MCF 10A (cell line): ENCODE results near the gene LRBA. TPM values are rescaled to one million over a fixed set of nuclear protein-coding genes. Genes with fewer than 3 reads are reported as not detected.

Source experiments
- BruUV-seq: library from RNA; stranded (reverse); fragments of 400-500 nt; replicated peaks from 2 replicates; lab custom pipeline; 2021; lab: Mats Ljungman, UMichigan
- CTCF ChIA-PET: fragments of 300-600 bp; sonication (Branson Sonifier 250); formaldehyde crosslinking; extraction: SDS; loops from one replicate; lab custom pipeline; 2021; ENCODE audit warnings: antibody characterized with exemption, inconsistent platforms; lab: Yijun Ruan, JAX
- POLR2A ChIA-PET: fragments of 300-600, 350-650 bp; sonication (Branson Sonifier 250); formaldehyde crosslinking; extraction: SDS; loops from one replicate; lab custom pipeline; 2020; ENCODE audit warnings: antibody characterized with exemption, inconsistent platforms; lab: Yijun Ruan, JAX
- DNase-seq: peaks from one replicate; pipeline ENCODE4 v3.0.0-alpha.2; 2018; ENCODE audit not compliant: unreplicated experiment
- H3K27ac Mint-ChIP-seq: one replicate; pipeline ENCODE4 v1.8.0; 2022; ENCODE audit warnings: mild to moderate bottlenecking, low read depth, mixed read lengths; ENCODE audit not compliant: unreplicated experiment
- H3K27me3 Mint-ChIP-seq: one replicate; pipeline ENCODE4 v1.8.0; 2022; ENCODE audit warnings: mixed read lengths; ENCODE audit not compliant: insufficient read depth, unreplicated experiment
- H3K36me3 Mint-ChIP-seq: one replicate; pipeline ENCODE4 v1.8.0; 2022; ENCODE audit warnings: mild to moderate bottlenecking, moderate library complexity, mixed read lengths; ENCODE audit not compliant: insufficient read depth, unreplicated experiment
- H3K4me1 Mint-ChIP-seq: one replicate; pipeline ENCODE4 v1.8.0; 2022; ENCODE audit warnings: mixed read lengths; ENCODE audit not compliant: insufficient read depth, unreplicated experiment
- H3K4me3 Mint-ChIP-seq: one replicate; pipeline ENCODE4 v1.8.0; 2022; ENCODE audit warnings: mild to moderate bottlenecking, moderate library complexity, mixed read lengths; ENCODE audit not compliant: unreplicated experiment
- H3K9me3 Mint-ChIP-seq: one replicate; pipeline ENCODE4 v1.8.0; 2022; ENCODE audit warnings: mixed read lengths; ENCODE audit not compliant: unreplicated experiment
- intact Hi-C: fragments of 100-400 bp; cut with micrococcal nuclease; formaldehyde crosslinking; loops from 2 replicates; pipeline ENCODE4 v1.14.1; 2022
- total RNA-seq: library from RNA; stranded (reverse); gene quantifications from 2 replicates; pipeline ENCODE4 v1.2.3, GENCODE V29; 2022
- TF ChIP-seq, protein P1 (sequence below): fragments of 200-600 bp; IDR thresholded peaks from one replicate; pipeline ENCODE4 v1.8.0; 2022; ENCODE audit warnings: antibody characterized with exemption, mild to moderate bottlenecking; ENCODE audit not compliant: unreplicated experiment

Gene LRBA
- total RNA-seq, 1 experiment from 2014 or later: 64.5 TPM

DNA sequence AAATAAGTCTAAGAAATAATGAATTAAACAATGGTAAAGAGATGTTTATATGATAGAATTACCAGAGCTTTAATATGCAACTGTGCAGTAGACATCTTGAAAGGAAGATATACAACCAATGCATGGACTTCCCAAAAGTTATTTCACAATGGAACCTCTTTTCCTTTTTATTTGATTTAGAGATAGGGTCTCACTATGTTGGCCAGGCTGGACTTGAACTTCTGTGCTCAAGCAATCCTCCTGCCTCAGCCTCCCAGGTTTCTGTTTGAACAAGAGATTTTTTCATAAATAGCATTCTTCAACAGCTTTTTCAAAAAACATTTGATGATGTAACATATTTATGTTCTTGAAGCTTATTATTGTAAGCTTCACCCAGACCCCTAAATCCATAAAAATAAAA, 72.0 kb downstream of the LRBA start:
- H3K4me3 Mint-ChIP-seq: no peak overlapping the region
- intact Hi-C loops: no loop called here
- no peaks in the 10 kb centered on the region for H3K27me3 Mint-ChIP-seq
- TF ChIP-seq, protein P1, sequence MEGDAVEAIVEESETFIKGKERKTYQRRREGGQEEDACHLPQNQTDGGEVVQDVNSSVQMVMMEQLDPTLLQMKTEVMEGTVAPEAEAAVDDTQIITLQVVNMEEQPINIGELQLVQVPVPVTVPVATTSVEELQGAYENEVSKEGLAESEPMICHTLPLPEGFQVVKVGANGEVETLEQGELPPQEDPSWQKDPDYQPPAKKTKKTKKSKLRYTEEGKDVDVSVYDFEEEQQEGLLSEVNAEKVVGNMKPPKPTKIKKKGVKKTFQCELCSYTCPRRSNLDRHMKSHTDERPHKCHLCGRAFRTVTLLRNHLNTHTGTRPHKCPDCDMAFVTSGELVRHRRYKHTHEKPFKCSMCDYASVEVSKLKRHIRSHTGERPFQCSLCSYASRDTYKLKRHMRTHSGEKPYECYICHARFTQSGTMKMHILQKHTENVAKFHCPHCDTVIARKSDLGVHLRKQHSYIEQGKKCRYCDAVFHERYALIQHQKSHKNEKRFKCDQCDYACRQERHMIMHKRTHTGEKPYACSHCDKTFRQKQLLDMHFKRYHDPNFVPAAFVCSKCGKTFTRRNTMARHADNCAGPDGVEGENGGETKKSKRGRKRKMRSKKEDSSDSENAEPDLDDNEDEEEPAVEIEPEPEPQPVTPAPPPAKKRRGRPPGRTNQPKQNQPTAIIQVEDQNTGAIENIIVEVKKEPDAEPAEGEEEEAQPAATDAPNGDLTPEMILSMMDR: no peak
- CTCF ChIA-PET: interaction anchor here (1.0 to 2.3 kb wide), 2 partner anchors 12 to 17 kb away, joined by 3 to 11 read pairs; no protein-coding TSS in a partner anchor
- H3K27ac Mint-ChIP-seq: no peak overlapping the region
- peaks cover 19% of the 10 kb centered on the region for H3K4me1 Mint-ChIP-seq
- no TSS peak for BruUV-seq
- POLR2A ChIA-PET: interaction anchor here (1.7 kb wide), 1 partner anchor 18 kb away, joined by 4 read pairs; no protein-coding TSS in a partner anchor
- no peaks in the 10 kb centered on the region for H3K9me3 Mint-ChIP-seq
- no peaks in the 10 kb centered on the region for H3K36me3 Mint-ChIP-seq
- no peak for DNase-seq

DNA sequence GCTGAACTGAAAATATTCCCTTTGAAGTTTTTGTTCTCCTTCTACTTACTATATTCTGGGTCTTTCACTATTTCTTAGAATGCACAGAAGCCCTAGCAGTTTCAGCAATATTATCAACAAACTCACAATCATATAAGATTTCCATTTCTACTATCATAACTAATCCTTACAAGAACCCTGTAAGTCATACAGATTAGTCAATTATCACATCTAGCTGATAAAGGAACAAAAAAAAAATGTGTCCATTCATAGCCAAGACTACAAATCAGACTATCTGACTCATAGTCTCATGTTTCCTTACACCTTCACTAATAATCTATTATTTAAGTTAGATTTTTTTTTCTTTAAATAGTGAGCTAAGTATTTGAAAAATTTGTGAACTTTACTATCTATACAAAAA, 72.5 kb downstream of the LRBA start:
- POLR2A ChIA-PET: interaction anchor here (0.7 to 1.7 kb wide), 2 partner anchors 9 to 18 kb away, joined by 3 to 4 read pairs; no protein-coding TSS in a partner anchor
- TF ChIP-seq, protein P1: no peak
- DNase-seq: no peak
- H3K4me3 Mint-ChIP-seq: no peak overlapping the region
- H3K9me3 Mint-ChIP-seq: no peaks in the 10 kb centered on the region
- CTCF ChIA-PET: interaction anchor here (0.5 to 1.0 kb wide), 2 partner anchors 12 to 190 kb away, joined by 3 read pairs; no protein-coding TSS in a partner anchor
- H3K36me3 Mint-ChIP-seq: no peaks in the 10 kb centered on the region
- H3K27me3 Mint-ChIP-seq: no peaks in the 10 kb centered on the region
- peaks cover 19% of the 10 kb centered on the region for H3K4me1 Mint-ChIP-seq
- BruUV-seq: no TSS peak
- H3K27ac Mint-ChIP-seq: no peak overlapping the region
- intact Hi-C loops: no loop called here

DNA sequence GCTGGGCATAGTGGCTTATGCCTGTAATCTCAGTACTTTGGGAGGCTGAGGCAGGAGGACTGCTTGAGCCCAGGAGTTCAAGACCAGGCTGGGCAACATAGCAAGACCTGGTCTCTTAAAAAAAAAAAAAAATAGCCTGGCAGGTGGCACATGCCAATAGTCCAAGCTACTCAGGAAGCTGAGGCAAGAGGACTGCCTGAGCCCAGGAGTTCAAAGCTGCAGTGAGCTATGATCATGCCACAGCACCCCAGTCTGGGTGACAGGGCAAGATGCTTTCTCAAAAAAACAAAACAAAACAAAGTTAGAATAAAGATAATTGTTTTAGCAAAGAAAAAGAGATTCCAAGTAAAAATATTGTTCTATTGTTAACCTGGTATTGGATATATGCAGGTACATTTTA, 75.0 kb downstream of the LRBA start:
- no peak for DNase-seq
- TF ChIP-seq, protein P1: no peak
- CTCF ChIA-PET: no interaction called here
- Mint-ChIP-seq H3K27me3 (no peaks in the 10 kb centered on the region), H3K36me3 (no peaks in the 10 kb centered on the region), H3K4me3 (no peak overlapping the region), H3K9me3 (no peaks in the 10 kb centered on the region), H3K4me1 (peaks cover 19% of the 10 kb centered on the region), H3K27ac (no peak overlapping the region)
- intact Hi-C loops: no loop called here
- no TSS peak for BruUV-seq
- POLR2A ChIA-PET: no interaction called here

DNA sequence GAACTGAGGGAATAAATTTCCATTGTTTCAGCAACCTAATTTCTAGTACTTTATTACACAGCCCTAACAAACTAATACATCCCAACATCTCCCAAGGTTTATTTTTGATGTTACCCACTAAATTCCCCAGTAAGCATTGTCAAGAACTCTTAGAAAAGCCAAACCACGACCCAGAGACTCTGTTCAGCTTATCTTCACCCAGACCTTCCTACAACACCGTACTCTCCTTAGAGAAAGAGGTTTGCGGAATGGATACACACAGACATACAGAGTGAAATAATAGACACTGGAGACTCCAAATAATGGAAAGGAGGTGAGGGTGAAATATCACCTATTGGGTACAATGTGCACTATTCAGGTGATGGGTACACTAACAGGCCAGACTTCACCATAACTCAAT, 75.6 kb downstream of the LRBA start:
- H3K27ac Mint-ChIP-seq: no peak overlapping the region
- H3K9me3 Mint-ChIP-seq: no peaks in the 10 kb centered on the region
- ChIA-PET POLR2A (no interaction called here), CTCF (no interaction called here)
- DNase-seq: no peak
- intact Hi-C loops: no loop called here
- H3K4me3 Mint-ChIP-seq: no peak overlapping the region
- no TSS peak for BruUV-seq
- TF ChIP-seq, protein P1: no peak
- no peaks in the 10 kb centered on the region for H3K27me3 Mint-ChIP-seq
- peaks cover 19% of the 10 kb centered on the region for H3K4me1 Mint-ChIP-seq
- no peaks in the 10 kb centered on the region for H3K36me3 Mint-ChIP-seq
